HEK293 (cell line): ENCODE data around the gene UCK2.

Experiments
- CTCF ChIA-PET: fragments of 350-600 bp; formaldehyde crosslinking; extraction: SDS; loops from one replicate; lab custom pipeline; 2021; ENCODE audit warnings: antibody characterized with exemption; lab: Yijun Ruan, JAX
- POLR2A ChIA-PET: fragments of 300-600 bp; formaldehyde crosslinking; extraction: SDS; loops from one replicate; lab custom pipeline; 2020; ENCODE audit warnings: antibody characterized with exemption, inconsistent platforms; lab: Yijun Ruan, JAX
- H3K27ac ChIP-seq: fragments of 200-500 bp; sonication (Bioruptor generic); 2 replicates; pipeline ENCODE4 v1.5.1; 2014; ENCODE audit warnings: low read depth, low read length, control low read depth, inconsistent platforms; ENCODE audit errors: extremely low read depth
- H3K36me3 ChIP-seq, 2 experiments: fragments of 200-500 bp in 1 of 2; sonication (Bioruptor generic) in 1 of 2; 1 replicate in 1 of 2; 2 replicates in 1 of 2; pipeline ENCODE4 v1.5.1; 2014 to 2017; ENCODE audit warnings: inconsistent platforms in 2 of 2, low read length in 2 of 2; ENCODE audit not compliant: control insufficient read depth in 2 of 2, insufficient read depth in 1 of 2
- H3K4me1 ChIP-seq: fragments of 200-500 bp; sonication (Bioruptor generic); 2 replicates; pipeline ENCODE4 v1.5.1; 2014; ENCODE audit warnings: mild to moderate bottlenecking, low read length, inconsistent platforms; ENCODE audit not compliant: control insufficient read depth, insufficient read depth
- H3K4me3 ChIP-seq: 2 replicates; pipeline ENCODE4 v1.5.1; 2011; ENCODE audit warnings: low read depth, mild to moderate bottlenecking, control low read depth, low read length, moderate library complexity
- H3K9me3 ChIP-seq: fragments of 200-500 bp; sonication (Bioruptor generic); 2 replicates; pipeline ENCODE4 v1.5.1; 2014; ENCODE audit warnings: low read depth, low read length, inconsistent platforms; ENCODE audit not compliant: control insufficient read depth, insufficient read depth
- EGR2 ChIP-seq: fragments of 450-650 bp; formaldehyde crosslinking; IDR thresholded peaks from 2 replicates; pipeline ENCODE4 v1.5.1; 2016; ENCODE audit warnings: low read depth, missing biosample characterization, missing genetic modification characterization
- ELK4 ChIP-seq: IDR thresholded peaks from 2 replicates; pipeline ENCODE4 v1.6.1; 2011; ENCODE audit warnings: mild to moderate bottlenecking, low read depth, low read length, borderline replicate concordance
- KLF1 ChIP-seq: fragments of 450-650 bp; formaldehyde crosslinking; IDR thresholded peaks from 2 replicates; pipeline ENCODE4 v1.5.1; 2016; ENCODE audit warnings: missing biosample characterization, missing genetic modification characterization
- KLF16 ChIP-seq: fragments of 450-650 bp; formaldehyde crosslinking; IDR thresholded peaks from 2 replicates; pipeline ENCODE4 v1.5.1; 2017; ENCODE audit warnings: missing biosample characterization, missing genetic modification characterization
- KLF17 ChIP-seq: fragments of 450-650 bp; formaldehyde crosslinking; IDR thresholded peaks from 2 replicates; pipeline ENCODE4 v1.5.1; 2016; ENCODE audit warnings: missing biosample characterization, missing genetic modification characterization
- KLF9 ChIP-seq: fragments of 450-650 bp; formaldehyde crosslinking; IDR thresholded peaks from 2 replicates; pipeline ENCODE4 v1.5.1; 2016; ENCODE audit warnings: missing biosample characterization, missing genetic modification characterization, low read depth
- MZF1 ChIP-seq: fragments of 450-650 bp; formaldehyde crosslinking; IDR thresholded peaks from 2 replicates; pipeline ENCODE4 v1.5.1; 2017; ENCODE audit warnings: missing biosample characterization, missing genetic modification characterization, borderline replicate concordance
- YY1 ChIP-seq: fragments of 450-650 bp; formaldehyde crosslinking; IDR thresholded peaks from 2 replicates; pipeline ENCODE4 v1.5.1; 2018; ENCODE audit warnings: missing biosample characterization, missing genetic modification characterization
- ZBTB1 ChIP-seq: fragments of 450-650 bp; formaldehyde crosslinking; IDR thresholded peaks from 2 replicates; pipeline ENCODE4 v1.5.1; 2016; ENCODE audit warnings: missing biosample characterization, missing genetic modification characterization
- ZBTB49 ChIP-seq: fragments of 450-650 bp; formaldehyde crosslinking; IDR thresholded peaks from 2 replicates; pipeline ENCODE4 v1.5.1; 2016; ENCODE audit warnings: missing biosample characterization, missing genetic modification characterization, low read depth
- ZNF121 ChIP-seq: fragments of 450-650 bp; formaldehyde crosslinking; IDR thresholded peaks from 2 replicates; pipeline ENCODE4 v1.5.1; 2016; ENCODE audit warnings: missing biosample characterization, missing genetic modification characterization
- ZNF133 ChIP-seq: fragments of 450-650 bp; formaldehyde crosslinking; IDR thresholded peaks from 2 replicates; pipeline ENCODE4 v1.5.1; 2016; ENCODE audit warnings: missing biosample characterization, missing genetic modification characterization
- ZNF24 ChIP-seq: fragments of 450-650 bp; formaldehyde crosslinking; IDR thresholded peaks from 2 replicates; pipeline ENCODE4 v1.5.1; 2016; ENCODE audit warnings: missing biosample characterization, missing genetic modification characterization
- ZNF530 ChIP-seq: fragments of 450-650 bp; formaldehyde crosslinking; IDR thresholded peaks from 2 replicates; pipeline ENCODE4 v1.5.1; 2016; ENCODE audit warnings: low read depth, missing biosample characterization, missing genetic modification characterization
- ZNF600 ChIP-seq: fragments of 450-650 bp; formaldehyde crosslinking; IDR thresholded peaks from 2 replicates; pipeline ENCODE4 v1.5.1; 2016; ENCODE audit warnings: missing biosample characterization, missing genetic modification characterization
- ZNF624 ChIP-seq: fragments of 450-650 bp; formaldehyde crosslinking; IDR thresholded peaks from 2 replicates; pipeline ENCODE4 v1.5.1; 2017; ENCODE audit warnings: missing biosample characterization, missing genetic modification characterization
- ZNF747 ChIP-seq: fragments of 450-650 bp; formaldehyde crosslinking; IDR thresholded peaks from 2 replicates; pipeline ENCODE4 v1.5.1; 2016; ENCODE audit warnings: missing biosample characterization, missing genetic modification characterization
- ZNF76 ChIP-seq: fragments of 450-650 bp; formaldehyde crosslinking; IDR thresholded peaks from 2 replicates; pipeline ENCODE4; 2016; ENCODE audit warnings: low read depth, missing biosample characterization, missing genetic modification characterization, borderline replicate concordance
- ZNF791 ChIP-seq: fragments of 450-650 bp; formaldehyde crosslinking; IDR thresholded peaks from 2 replicates; pipeline ENCODE4 v1.5.1; 2016; ENCODE audit warnings: missing biosample characterization, missing genetic modification characterization
- ZNF830 ChIP-seq: fragments of 450-650 bp; IDR thresholded peaks from 2 replicates; pipeline ENCODE4 v1.5.0; 2018; ENCODE audit warnings: missing biosample characterization, missing genetic modification characterization, low read depth, mild to moderate bottlenecking, moderate library complexity
- ZSCAN30 ChIP-seq: fragments of 450-650 bp; IDR thresholded peaks from 2 replicates; pipeline ENCODE4 v1.5.1; 2018; ENCODE audit warnings: missing biosample characterization, mild to moderate bottlenecking, missing genetic modification characterization, moderate library complexity
- TF ChIP-seq, protein P1 (sequence below): fragments of 450-650 bp; formaldehyde crosslinking; IDR thresholded peaks from 2 replicates; pipeline ENCODE4 v1.5.1; 2016; ENCODE audit warnings: missing biosample characterization, missing genetic modification characterization

UCK2 gene

DNA sequence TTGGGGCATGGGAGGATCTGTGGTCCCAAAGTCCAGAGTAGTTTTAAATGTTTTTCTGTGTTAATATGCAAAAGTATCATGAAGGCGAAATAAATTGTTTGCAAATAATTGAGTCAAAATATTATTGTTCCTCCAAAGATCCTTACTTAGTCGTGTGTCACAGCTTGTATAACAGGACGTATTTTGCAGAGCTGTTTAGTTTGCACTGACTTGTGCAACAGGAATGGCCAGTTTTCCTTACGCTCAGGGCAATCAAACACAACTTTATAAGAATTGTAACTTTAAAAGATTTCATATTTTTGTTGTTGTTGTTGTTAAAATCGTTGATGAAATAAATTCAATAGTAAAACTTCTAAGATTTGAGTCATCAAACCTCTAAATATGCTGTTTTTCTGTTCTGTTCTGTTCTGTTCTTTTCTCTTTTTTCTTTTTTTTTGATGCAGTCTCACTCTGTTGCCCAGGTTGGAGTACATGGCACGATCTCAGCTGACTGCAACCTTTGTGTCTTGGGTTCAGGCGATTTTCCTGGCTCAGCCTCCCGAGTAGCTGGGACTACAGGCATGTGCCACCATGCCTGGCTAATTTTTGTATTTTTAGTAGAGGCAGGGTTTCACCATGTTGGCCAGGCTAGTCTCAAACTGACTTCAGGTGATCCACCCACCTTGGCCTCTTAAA is 60.6 kb downstream of the UCK2 start:
- Histone ChIP-seq H3K4me3 (no peak overlapping the region), H3K36me3 (peaks cover 4 to 33% of the 10 kb centered on the region in 2 experiments; a peak in 2 of 3 replicates), H3K9me3 (no peaks in the 10 kb centered on the region), H3K4me1 (0 out of 2 replicates have a peak, but pooled peaks cover 5% of the 10 kb centered on the region), H3K27ac (no peak overlapping the region)
- ChIA-PET POLR2A (no interaction called here), CTCF (no interaction called here)
- TF ChIP-seq ZNF24 (tag by site-specific recombination) = no peak
- TF ChIP-seq ZNF747 (tag by site-specific recombination) = no peak
- no peak for TF ChIP-seq KLF16 (tag by site-specific recombination)
- no peak for TF ChIP-seq ZNF76 (tag by site-specific recombination)
- no peak for TF ChIP-seq ZNF791 (tag by site-specific recombination)
- TF ChIP-seq ZNF530 = no peak
- TF ChIP-seq MZF1 (tag by site-specific recombination) = no peak
- TF ChIP-seq ELK4 = no peak
- no peak for TF ChIP-seq ZNF624
- TF ChIP-seq KLF9 = no peak
- no peak for TF ChIP-seq ZNF133 (tag by site-specific recombination)
- TF ChIP-seq ZBTB1 (tag by site-specific recombination) = no peak
- no peak for TF ChIP-seq ZBTB49 (tag by site-specific recombination)
- TF ChIP-seq KLF1 (tag by site-specific recombination) = no peak
- no peak for TF ChIP-seq ZNF830
- TF ChIP-seq YY1 (tag by site-specific recombination) = no peak
- TF ChIP-seq, protein P1, sequence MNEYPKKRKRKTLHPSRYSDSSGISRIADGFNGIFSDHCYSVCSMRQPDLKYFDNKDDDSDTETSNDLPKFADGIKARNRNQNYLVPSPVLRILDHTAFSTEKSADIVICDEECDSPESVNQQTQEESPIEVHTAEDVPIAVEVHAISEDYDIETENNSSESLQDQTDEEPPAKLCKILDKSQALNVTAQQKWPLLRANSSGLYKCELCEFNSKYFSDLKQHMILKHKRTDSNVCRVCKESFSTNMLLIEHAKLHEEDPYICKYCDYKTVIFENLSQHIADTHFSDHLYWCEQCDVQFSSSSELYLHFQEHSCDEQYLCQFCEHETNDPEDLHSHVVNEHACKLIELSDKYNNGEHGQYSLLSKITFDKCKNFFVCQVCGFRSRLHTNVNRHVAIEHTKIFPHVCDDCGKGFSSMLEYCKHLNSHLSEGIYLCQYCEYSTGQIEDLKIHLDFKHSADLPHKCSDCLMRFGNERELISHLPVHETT (tag by site-specific recombination) = no peak
- no peak for TF ChIP-seq EGR2 (tag by site-specific recombination)
- no peak for TF ChIP-seq KLF17 (tag by site-specific recombination)
- no peak for TF ChIP-seq ZNF600

DNA sequence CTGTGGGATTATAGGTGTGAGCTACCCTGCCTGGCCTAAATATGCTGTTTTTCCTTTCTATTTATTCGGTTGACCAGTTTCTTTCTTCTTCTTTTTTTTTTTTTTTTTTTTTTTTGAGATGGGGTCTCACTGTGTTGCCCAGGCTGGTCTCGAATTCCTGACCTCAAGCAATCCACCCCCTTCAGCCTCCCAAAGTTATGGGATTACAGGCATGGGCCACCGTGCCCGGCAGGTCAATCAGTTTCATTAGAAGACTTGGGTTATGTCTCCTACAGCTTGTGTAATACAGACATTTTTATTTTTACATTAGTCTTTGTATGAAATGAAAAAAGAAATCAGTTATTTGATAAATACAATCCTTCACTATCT is 61.1 kb downstream of the UCK2 start:
- Histone ChIP-seq H3K9me3 (no peaks in the 10 kb centered on the region), H3K36me3 (peaks cover 4 to 38% of the 10 kb centered on the region in 2 experiments; a peak in 2 of 3 replicates), H3K27ac (no peak overlapping the region), H3K4me3 (no peak overlapping the region), H3K4me1 (0 out of 2 replicates have a peak, but pooled peaks cover 5% of the 10 kb centered on the region)
- POLR2A ChIA-PET = no interaction called here
- TF ChIP-seq ZSCAN30 (tag by site-specific recombination) (no peak), ZNF121 (peak; percentile 65; the same call in 1 of the 2 replicates)
- CTCF ChIA-PET = no interaction called here
